Epidermal melanocyte (primary cell): ENCODE measurements around the gene TBC1D30.

Experiments used
- DNase-seq: peaks from one replicate; pipeline ENCODE4 v3.0.0; 2011; ENCODE audit warnings: low spot score; ENCODE audit not compliant: insufficient read length

TBC1D30 gene

GRCh38 chr12:64911081-64911480, 86.6 kb downstream of the TBC1D30 start:
- no peak for DNase-seq

- no peak for DNase-seq
These were observed 87.5 kb downstream of the TBC1D30 start for GRCh38 chr12:64911912-64912311.

- DNase-seq, result no peak
These were observed 88.2 kb downstream of the TBC1D30 start for GRCh38 chr12:64912516-64913255.

GRCh38 chr12:64915242-64915641, 90.8 kb downstream of the TBC1D30 start:
- DNase-seq, result no peak

GRCh38 chr12:64916411-64917261, 92.2 kb downstream of the TBC1D30 start:
- DNase-seq, result no peak

GRCh38 chr12:64918344-64918743, 93.9 kb downstream of the TBC1D30 start:
- no peak for DNase-seq

- DNase-seq, result no peak
These were observed 94.4 kb downstream of the TBC1D30 start for GRCh38 chr12:64918801-64919200.

GRCh38 chr12:64922853-64923252, 98.4 kb downstream of the TBC1D30 start:
- no peak for DNase-seq

GRCh38 chr12:64923536-64923935, 99.1 kb downstream of the TBC1D30 start:
- no peak for DNase-seq
